Esophagus (tissue), 2 donors: ENCODE results near the gene LDLRAP1. TPM values are rescaled to one million over a fixed set of nuclear protein-coding genes. Genes with fewer than 3 reads are reported as not detected.
"Not testable (repeated sequence)": the region's sequence is repeated elsewhere in the genome, so short reads cannot be mapped to it uniquely, and the experiment has no call there.

Experiments used
- H3K27ac ChIP-seq, 2 donors: one replicate each; pipeline ENCODE4 v1.5.1; 2013; ENCODE audit warnings: low read depth in 2 of 2, mild to moderate bottlenecking in 2 of 2, inconsistent platforms in 1 of 2, low read length in 1 of 2, moderate library complexity in 1 of 2
- H3K27me3 ChIP-seq, 2 donors: one replicate each; pipeline ENCODE4 v1.6.1; 2013; ENCODE audit warnings: low read length in 2 of 2, control low read depth in 1 of 2, mild to moderate bottlenecking in 1 of 2; ENCODE audit not compliant: insufficient read depth in 2 of 2, control insufficient read depth in 1 of 2
- H3K36me3 ChIP-seq, 2 donors: one replicate each; pipeline ENCODE4 v1.6.1; 2013; ENCODE audit warnings: low read length in 1 of 2; ENCODE audit not compliant: control insufficient read depth in 2 of 2, insufficient read depth in 2 of 2
- H3K4me1 ChIP-seq, 2 donors: one replicate each; pipeline ENCODE4 v1.6.1; 2013; ENCODE audit warnings: low read length in 1 of 2; ENCODE audit not compliant: control insufficient read depth in 2 of 2, insufficient read depth in 2 of 2
- H3K4me3 ChIP-seq, 2 donors: one replicate each; pipeline ENCODE4 v1.5.1; 2013; ENCODE audit warnings: low read length in 2 of 2, mild to moderate bottlenecking in 2 of 2, low read depth in 1 of 2, moderate library complexity in 1 of 2
- H3K9me3 ChIP-seq, 2 donors: one replicate each; pipeline ENCODE4 v1.6.1; 2013; ENCODE audit warnings: mild to moderate bottlenecking in 2 of 2, low read depth in 1 of 2, low read length in 1 of 2, moderate library complexity in 1 of 2; ENCODE audit not compliant: control insufficient read depth in 2 of 2, insufficient read depth in 1 of 2
- WGBS, 2 donors: extraction: QIAGEN DNeasy Blood & Tissue Kit; methylation state at CpG; one replicate each; pipeline ENCODE4 v1.1.7; 2013; 5-methylcytosine and 5-hydroxymethylcytosine counted together
- polyA plus RNA-seq, 2 donors: library from polyadenylated mRNA; stranded (reverse); fragments of 200-250 nt; gene quantifications; one replicate each; pipeline ENCODE4 v1.2.3, GENCODE V29; 2013
- donor health status: healthy with polysubstance abuse.
- donor health status: Bipolar disorder and iron deficiency.

Gene LDLRAP1
- polyA plus RNA-seq, 2 donors = 11.0 to 12.5 TPM

DNA sequence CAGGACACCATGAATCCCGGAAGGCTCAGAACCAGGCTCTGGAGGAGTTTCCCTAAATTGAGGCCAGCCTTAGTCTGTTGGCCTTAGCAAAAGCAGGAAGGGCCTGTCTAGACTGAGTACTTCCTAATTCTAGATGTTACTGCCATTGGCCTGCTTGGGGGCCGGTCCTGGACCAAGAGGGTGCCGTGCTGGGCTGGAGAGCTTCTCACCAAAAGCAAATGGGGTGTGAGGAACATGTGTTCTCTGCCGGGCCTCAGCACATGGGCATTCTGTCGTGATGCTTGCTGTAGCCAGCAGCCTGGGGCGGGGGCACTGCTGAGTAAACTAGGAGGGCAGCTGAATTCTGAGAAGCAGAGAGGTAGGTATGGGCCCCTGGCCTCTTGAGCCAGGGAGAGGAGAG, 37.5 kb downstream of the LDLRAP1 start:
- H3K4me1 ChIP-seq = peaks cover 0 to 2% of the 10 kb centered on the region in 2 donors
- 83 to 86% methylated on average over 6 of the region's 6 CpGs for WGBS, 2 donors
- H3K4me3 ChIP-seq = no peak overlapping the region
- no peaks in the 10 kb centered on the region for H3K36me3 ChIP-seq
- no peaks in the 10 kb centered on the region for H3K27me3 ChIP-seq
- H3K9me3 ChIP-seq = no peaks in the 10 kb centered on the region
- H3K27ac ChIP-seq = no peak overlapping the region

GRCh38 chr1:25581764-25582163, 38.4 kb downstream of the LDLRAP1 start:
- no peaks in the 10 kb centered on the region for H3K27me3 ChIP-seq
- 74 to 75% methylated on average over 5 of the region's 5 CpGs for WGBS, 2 donors
- H3K9me3 ChIP-seq = no peaks in the 10 kb centered on the region
- H3K36me3 ChIP-seq = no peaks in the 10 kb centered on the region
- H3K4me3 ChIP-seq = no peak overlapping the region
- peaks cover 0 to 2% of the 10 kb centered on the region in 2 donors for H3K4me1 ChIP-seq
- H3K27ac ChIP-seq = no peak overlapping the region

DNA sequence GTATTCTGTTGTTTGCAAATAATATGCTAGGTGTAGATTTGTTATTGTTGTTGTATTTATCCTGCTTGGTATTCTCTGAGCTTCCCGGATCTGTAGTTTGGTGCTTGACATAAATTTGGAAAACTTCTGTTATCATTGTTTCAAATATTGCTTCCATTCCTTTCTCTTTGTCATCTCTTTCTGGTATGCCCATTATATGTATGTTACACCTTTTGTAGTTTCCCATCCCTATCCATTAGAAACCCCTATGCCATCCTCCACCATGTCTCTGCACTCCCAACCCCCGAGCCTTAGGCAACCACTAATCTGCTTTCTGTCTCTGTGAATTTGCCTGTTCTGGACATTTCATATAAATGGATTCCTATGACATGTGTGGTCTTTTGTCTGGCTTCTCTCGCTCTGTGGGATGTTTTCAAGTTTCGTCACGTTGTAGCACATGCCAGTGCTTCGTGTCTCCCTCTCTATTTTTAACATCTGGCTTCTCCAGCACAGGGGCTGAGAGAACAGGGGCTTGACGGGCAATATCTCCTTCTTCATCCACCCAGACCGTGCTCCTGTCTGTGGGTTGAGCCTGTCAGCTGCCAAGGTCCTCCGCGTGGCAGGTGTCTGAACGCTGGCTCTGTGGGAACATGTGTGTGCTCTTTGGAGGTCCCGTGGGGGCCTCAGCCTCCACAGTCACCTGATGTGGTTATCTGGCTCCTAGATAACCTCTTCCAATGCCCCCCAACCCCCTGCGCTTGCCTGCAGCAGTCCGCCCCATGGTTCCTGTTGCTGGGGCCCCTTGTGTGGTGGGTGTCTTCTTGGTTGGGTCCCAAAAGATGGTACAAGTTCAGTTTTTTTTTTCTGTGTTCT, 40.3 kb downstream of the LDLRAP1 start:
- WGBS, 2 donors = 85 to 86% methylated on average over 14 of the region's 14 CpGs
- H3K36me3 ChIP-seq = no peaks in the 10 kb centered on the region
- H3K4me3 ChIP-seq = no peak overlapping the region
- H3K4me1 ChIP-seq = peaks cover 0 to 2% of the 10 kb centered on the region in 2 donors
- H3K27ac ChIP-seq = no peak overlapping the region
- no peaks in the 10 kb centered on the region for H3K27me3 ChIP-seq
- H3K9me3 ChIP-seq = no peaks in the 10 kb centered on the region

DNA sequence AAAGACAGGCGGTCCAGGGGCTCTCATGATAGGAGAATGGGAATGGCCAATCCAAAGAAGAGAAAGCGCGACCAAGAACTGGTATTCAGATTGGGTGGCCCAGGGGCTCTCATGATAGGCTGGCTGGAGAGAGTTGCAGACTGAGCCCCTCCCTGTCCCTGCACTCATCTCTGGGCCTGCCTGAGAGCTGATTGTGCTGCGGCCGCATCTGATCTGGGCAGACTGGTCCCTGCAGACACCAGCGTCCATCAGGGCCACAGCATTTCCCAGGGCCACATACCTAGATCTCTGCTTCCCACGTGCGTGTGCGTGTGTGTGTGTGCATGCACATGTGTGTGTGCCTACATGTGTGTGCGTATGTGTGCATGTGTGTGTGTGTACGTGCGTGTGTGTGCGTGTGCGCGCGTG, 42.8 kb downstream of the LDLRAP1 start:
- 91 to 95% methylated on average over 16 of the region's 16 CpGs for WGBS, 2 donors
- H3K9me3 ChIP-seq = no peaks in the 10 kb centered on the region
- H3K4me1 ChIP-seq = peaks cover 2% of the 10 kb centered on the region in 2 donors
- no peaks in the 10 kb centered on the region for H3K27me3 ChIP-seq
- no peaks in the 10 kb centered on the region for H3K36me3 ChIP-seq
- H3K27ac ChIP-seq = no peak overlapping the region
- H3K4me3 ChIP-seq = no peak overlapping the region

DNA sequence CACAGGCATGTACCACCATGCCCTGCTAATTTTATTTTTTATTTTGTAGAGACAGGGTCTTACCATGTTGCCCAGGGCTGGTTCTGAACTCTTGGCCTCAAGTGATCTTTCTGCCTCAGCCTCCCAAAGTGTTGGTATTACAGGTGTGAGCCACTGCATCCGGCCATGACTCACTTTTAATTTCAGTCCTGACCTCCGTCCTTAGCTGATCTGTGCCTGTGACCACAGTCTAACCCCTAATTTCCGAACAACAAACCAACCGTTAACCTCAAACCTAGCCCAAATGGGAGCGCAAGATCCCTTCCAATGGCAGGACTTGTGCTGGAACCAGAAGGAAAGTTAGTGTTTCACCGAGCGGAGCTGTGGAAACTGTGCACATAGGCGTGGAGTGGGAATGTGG, 43.9 kb downstream of the LDLRAP1 start:
- no peak overlapping the region for H3K4me3 ChIP-seq
- no peaks in the 10 kb centered on the region for H3K27me3 ChIP-seq
- no peaks in the 10 kb centered on the region for H3K36me3 ChIP-seq
- no peaks in the 10 kb centered on the region for H3K9me3 ChIP-seq
- H3K4me1 ChIP-seq = peaks cover 2% of the 10 kb centered on the region in 2 donors
- no peak overlapping the region for H3K27ac ChIP-seq
- WGBS, 2 donors = 88 to 90% methylated on average over 8 of the region's 8 CpGs

GRCh38 chr1:25588224-25588623, 44.8 kb downstream of the LDLRAP1 start:
- H3K27ac ChIP-seq, H3K4me3 ChIP-seq, H3K36me3 ChIP-seq, H3K4me1 ChIP-seq, H3K9me3 ChIP-seq, H3K27me3 ChIP-seq: not testable (repeated sequence)
- 76 to 86% methylated on average over 7 of the region's 7 CpGs for WGBS, 2 donors

DNA sequence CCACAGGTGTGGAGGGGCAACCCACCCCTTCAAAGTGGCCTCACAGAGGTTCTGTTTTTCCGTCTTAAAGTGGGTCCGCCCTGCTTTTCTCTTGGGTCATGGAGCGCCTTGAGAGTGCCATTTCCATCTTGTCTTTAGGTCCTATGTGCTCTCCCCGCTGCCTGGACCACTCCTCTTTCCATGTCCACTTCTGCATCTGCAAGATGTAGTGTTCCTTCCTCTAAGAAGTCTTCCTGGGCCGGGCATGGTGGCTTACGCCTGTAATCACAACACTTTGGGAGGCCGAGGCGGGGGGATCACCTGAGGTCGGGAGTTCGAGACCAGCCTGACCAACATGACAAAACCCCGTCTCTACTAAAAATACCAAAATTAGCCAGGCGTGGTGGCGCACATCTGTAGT, 45.4 kb downstream of the LDLRAP1 start:
- H3K36me3 ChIP-seq, H3K27ac ChIP-seq, H3K9me3 ChIP-seq, H3K4me1 ChIP-seq, H3K27me3 ChIP-seq, H3K4me3 ChIP-seq: not testable (repeated sequence)
- WGBS, 2 donors = 95% methylated on average over 13 of the region's 13 CpGs

- peaks cover 0 to 2% of the 10 kb centered on the region in 2 donors for H3K4me1 ChIP-seq
- H3K36me3 ChIP-seq = no peaks in the 10 kb centered on the region
- H3K9me3 ChIP-seq = no peaks in the 10 kb centered on the region
- 65 to 67% methylated on average over 8 of the region's 8 CpGs for WGBS, 2 donors
- H3K27ac ChIP-seq = no peak overlapping the region
- no peak overlapping the region for H3K4me3 ChIP-seq
- no peaks in the 10 kb centered on the region for H3K27me3 ChIP-seq
These were observed 46.9 kb downstream of the LDLRAP1 start for GRCh38 chr1:25590096-25590824.

GRCh38 chr1:25593861-25594260, 50.5 kb downstream of the LDLRAP1 start:
- H3K27ac ChIP-seq = no peak overlapping the region
- no peaks in the 10 kb centered on the region for H3K27me3 ChIP-seq
- WGBS, 2 donors = 74 to 85% methylated on average over 2 of the region's 2 CpGs
- no peaks in the 10 kb centered on the region for H3K36me3 ChIP-seq
- no peak overlapping the region for H3K4me3 ChIP-seq
- peaks cover 0 to 2% of the 10 kb centered on the region in 2 donors for H3K4me1 ChIP-seq
- peaks cover 1 to 3% of the 10 kb centered on the region in 2 donors for H3K9me3 ChIP-seq
